Measurements from ENCODE around the gene PHYHIPL. TPM values are rescaled to one million over a fixed set of nuclear protein-coding genes. Genes with fewer than 3 reads are reported as not detected.

Gene PHYHIPL
- total and polyA plus RNA-seq, 2 of the 8 experiments (the other 6 are each of a cell fraction or from before 2014, with no cell fraction given) = 0.23 to 0.48 TPM

- H3K4me2 ChIP-seq (ENCODE audit: insufficient read depth in 1 of 2, low read depth in 2 of 2, low read length in 2 of 2) = no peak overlapping the region
- H2AFZ ChIP-seq (ENCODE audit: low read length) = no peak overlapping the region
- H3K36me3 ChIP-seq (ENCODE audit: control insufficient read depth in 2 of 4, insufficient read depth in 4 of 4, low read length in 3 of 4) = no peaks in the 10 kb centered on the region
- no peak overlapping the region for H2BK120ac ChIP-seq (replicated peaks; ENCODE audit: low read depth, low read length)
- CTCF ChIA-PET (ENCODE audit: partially characterized antibody) = interaction anchor here (0.8 to 1.2 kb wide), 2 partner anchors 307 to 322 kb away, joined by 3 to 5 read pairs; no protein-coding TSS in a partner anchor
- no peak overlapping the region for H3K56ac ChIP-seq (replicated peaks; ENCODE audit: insufficient read length, low read depth, low read length)
- H3K9me3 ChIP-seq (ENCODE audit: insufficient read depth in 2 of 2, low read depth in 1 of 2, low read length in 1 of 2) = no peaks in the 10 kb centered on the region
- DNase-seq (ENCODE audit: low read depth in 1 of 2, low spot score in 2 of 2) (no peak), FAIRE-seq (no peak)
- H3K4me3 ChIP-seq (ENCODE audit: extremely low read depth in 1 of 4, insufficient read depth in 2 of 4, low read depth in 3 of 4, low read length in 4 of 4) = no peak overlapping the region
- WGBS, 2 experiments (ENCODE audit: extremely low coverage in 1 of 2, insufficient coverage in 1 of 2, insufficient read length in 1 of 2, insufficient replicate concordance in 2 of 2, low coverage in 1 of 2, low lambda C conversion rate in 2 of 2, missing lambda C conversion rate in 1 of 2) = 100% methylated on average over 1 of the region's 1 CpG; no CpG with 5 or more reads in 1 of the 2 experiments
- no peaks in the 10 kb centered on the region for H3K27me3 ChIP-seq (replicated peaks in 1 of 4; ENCODE audit: control insufficient read depth in 3 of 4, extremely low read depth in 1 of 4, insufficient read depth in 3 of 4, low read length in 3 of 4)
- H4K8ac ChIP-seq (ENCODE audit: extremely low read depth, insufficient read depth, low read length) = no peak overlapping the region
- no peak overlapping the region for H3K27ac ChIP-seq (ENCODE audit: low read depth, low read length)
- H4K91ac ChIP-seq (replicated peaks; ENCODE audit: insufficient read length, low read length) = no peak overlapping the region
- H2AK5ac ChIP-seq (ENCODE audit: low read depth, low read length) = no peak overlapping the region
- H3K4me1 ChIP-seq (replicated peaks in 1 of 4; ENCODE audit: control insufficient read depth in 3 of 4, insufficient read depth in 4 of 4, low read length in 3 of 4) = no peaks in the 10 kb centered on the region
- no peaks in the 10 kb centered on the region for H3K79me2 ChIP-seq (ENCODE audit: control insufficient read depth in 1 of 2, insufficient read depth in 2 of 2, low read length in 2 of 2)
- H3K18ac ChIP-seq (ENCODE audit: extremely low read depth, low read length) = no peak overlapping the region
- H2BK12ac ChIP-seq (ENCODE audit: low read depth, low read length) = no peak overlapping the region
- H3K79me1 ChIP-seq (ENCODE audit: low read depth, low read length) = no peaks in the 10 kb centered on the region
- no peak overlapping the region for H3K4ac ChIP-seq (replicated peaks; ENCODE audit: insufficient read length, low read depth, low read length)
- no peak overlapping the region for H2BK5ac ChIP-seq (ENCODE audit: low read depth, low read length)
- H3K23me2 ChIP-seq (ENCODE audit: low read depth, low read length) = no peaks in the 10 kb centered on the region
- H4K20me1 ChIP-seq (replicated peaks in 1 of 2; ENCODE audit: control insufficient read depth in 1 of 2, insufficient read depth in 2 of 2, low read length in 2 of 2) = no peaks in the 10 kb centered on the region
- POLR2A ChIA-PET (ENCODE audit: partially characterized antibody) = no interaction called here
- H2BK20ac ChIP-seq (ENCODE audit: low read length) = no peak overlapping the region
- H3K14ac ChIP-seq (ENCODE audit: insufficient read length) = no peak overlapping the region
- no peak overlapping the region for H2BK15ac ChIP-seq (ENCODE audit: low read length)
- no peak overlapping the region for H4K5ac ChIP-seq (ENCODE audit: insufficient read length, low read depth, low read length)
- no peak overlapping the region for H3K23ac ChIP-seq (ENCODE audit: insufficient read length)
- H3K9ac ChIP-seq (replicated peaks in 1 of 4; ENCODE audit: extremely low read depth in 1 of 4, low read depth in 3 of 4, low read length in 3 of 4) = no peak overlapping the region
- no peak for TF ChIP-seq HDAC6 (IDR thresholded peaks at IDR 0.05; ENCODE audit: low read depth, low read length)
- no peak for TF ChIP-seq EGR1 (IDR thresholded peaks at IDR 0.05; ENCODE audit: borderline replicate concordance, low read depth, low read length)
- no peak for TF ChIP-seq POLR2AphosphoS5 (IDR thresholded peaks at IDR 0.05; ENCODE audit: low read depth, low read length)
- no peak for TF ChIP-seq POU5F1 (IDR thresholded peaks at IDR 0.05; ENCODE audit: low read depth, low read length)
- TF ChIP-seq RBBP5 (IDR thresholded peaks at IDR 0.05; ENCODE audit: borderline replicate concordance, low read depth, low read length) = no peak
- TF ChIP-seq PHF8 (conservative IDR thresholded peaks at IDR 0.05; ENCODE audit: low read depth, low read length) = no peak
- no peak for TF ChIP-seq TAF7 (optimal IDR thresholded peaks at IDR 0.05; ENCODE audit: borderline replicate concordance, low read depth, low read length)
- TF ChIP-seq SP2 (IDR thresholded peaks at IDR 0.05; ENCODE audit: low read length) = no peak
- no peak for TF ChIP-seq SUZ12 (IDR thresholded peaks at IDR 0.05; ENCODE audit: low read length)
- no peak for TF ChIP-seq CBX8 (IDR thresholded peaks at IDR 0.05; ENCODE audit: borderline replicate concordance, low read depth, low read length)
- TF ChIP-seq MAX (IDR thresholded peaks at IDR 0.05) = no peak
- no peak for TF ChIP-seq SP4 (IDR thresholded peaks at IDR 0.05; ENCODE audit: low read length)
- no peak for TF ChIP-seq CREB1 (IDR thresholded peaks at IDR 0.05)
- TF ChIP-seq NANOG (IDR thresholded peaks at IDR 0.05; ENCODE audit: insufficient read depth, low read depth, low read length, poor library complexity, severe bottlenecking) = no peak
- no peak for TF ChIP-seq KDM1A (IDR thresholded peaks at IDR 0.05; ENCODE audit: borderline replicate concordance, low read length)
- no peak for TF ChIP-seq MAFK (IDR thresholded peaks at IDR 0.05; ENCODE audit: low read depth, low read length)
Measured at GRCh38 chr10:59258890-59259289, 82.4 kb downstream of the PHYHIPL start.
